ENCODE data around the gene HCK.

HCK gene

GRCh38 chr20:32077190-32077589, 25.1 kb downstream of the HCK start:
- Histone ChIP-seq H3K36me3 (ENCODE audit: control insufficient read depth in 2 of 2, insufficient read depth in 1 of 2, low read length in 2 of 2) (no peaks in the 10 kb centered on the region), H3K9me3 (ENCODE audit: control insufficient read depth, insufficient read depth, low read depth, low read length) (no peaks in the 10 kb centered on the region), H3K4me1 (ENCODE audit: control insufficient read depth, insufficient read depth, low read length) (no peaks in the 10 kb centered on the region), H3K4me3 (ENCODE audit: low read depth, low read length) (no peak overlapping the region), H3K27ac (ENCODE audit: extremely low read depth, low read depth, low read length) (no peak overlapping the region)
- ChIA-PET POLR2A (no interaction called here), CTCF (interaction anchor here (3.3 kb wide), 1 partner anchor 14 kb away, joined by 14 read pairs; no protein-coding TSS in a partner anchor)
- TF ChIP-seq ZBTB7A (tag by site-specific recombination; IDR thresholded peaks at IDR 0.05; ENCODE audit: low read depth) (no peak), ZNF248 (tag by site-specific recombination; IDR thresholded peaks at IDR 0.05) (no peak), ZBTB1 (tag by site-specific recombination; IDR thresholded peaks at IDR 0.05) (no peak), HIC1 (tag by site-specific recombination; IDR thresholded peaks at IDR 0.05) (no peak), ELK4 (IDR thresholded peaks at IDR 0.05; ENCODE audit: borderline replicate concordance, low read depth, low read length) (no peak), ZNF707 (tag by site-specific recombination; IDR thresholded peaks at IDR 0.05) (no peak), ZNF311 (tag by site-specific recombination; IDR thresholded peaks at IDR 0.05; ENCODE audit: borderline replicate concordance) (no peak), ZNF266 (tag by site-specific recombination; IDR thresholded peaks at IDR 0.05; ENCODE audit: low read depth) (no peak), PATZ1 (tag by site-specific recombination; IDR thresholded peaks at IDR 0.05) (no peak), ZNF416 (tag by site-specific recombination; IDR thresholded peaks at IDR 0.05) (no peak), ZXDB (tag by site-specific recombination; IDR thresholded peaks at IDR 0.05) (no peak)

- POLR2A ChIA-PET, result no interaction called here
- CTCF ChIA-PET, result interaction anchor here (3.3 kb wide), 1 partner anchor 13 kb away, joined by 14 read pairs; no protein-coding TSS in a partner anchor
These were observed 26.3 kb downstream of the HCK start for GRCh38 chr20:32078322-32078721.

More at GRCh38 chr20:32078322-32078721, 26.3 kb downstream of the HCK start:
- Histone ChIP-seq H3K4me1 (ENCODE audit: control insufficient read depth, insufficient read depth, low read length) (no peaks in the 10 kb centered on the region), H3K36me3 (ENCODE audit: control insufficient read depth in 2 of 2, insufficient read depth in 1 of 2, low read length in 2 of 2) (no peaks in the 10 kb centered on the region), H3K9me3 (ENCODE audit: control insufficient read depth, insufficient read depth, low read depth, low read length) (no peaks in the 10 kb centered on the region), H3K27ac (ENCODE audit: extremely low read depth, low read depth, low read length) (no peak overlapping the region), H3K4me3 (ENCODE audit: low read depth, low read length) (no peak overlapping the region)
- TF ChIP-seq REST (tag by site-specific recombination; IDR thresholded peaks at IDR 0.05), result no peak
- TF ChIP-seq ZEB2 (tag by site-specific recombination; IDR thresholded peaks at IDR 0.05), result no peak
- no peak for TF ChIP-seq MEIS1 (CRISPR knock-in tag; IDR thresholded peaks at IDR 0.05; ENCODE audit: borderline replicate concordance)
- no peak for TF ChIP-seq SALL2 (tag by site-specific recombination; IDR thresholded peaks at IDR 0.05; ENCODE audit: borderline replicate concordance)
- TF ChIP-seq SCRT1 (tag by site-specific recombination; IDR thresholded peaks at IDR 0.05; ENCODE audit: borderline replicate concordance), result no peak
- TF ChIP-seq ZNF514 (tag by site-specific recombination; IDR thresholded peaks at IDR 0.05), result no peak
- TF ChIP-seq ZNF239 (tag by site-specific recombination; IDR thresholded peaks at IDR 0.05), result no peak
- no peak for TF ChIP-seq ZNF791 (tag by site-specific recombination; IDR thresholded peaks at IDR 0.05)
- no peak for TF ChIP-seq ZNF580 (tag by site-specific recombination; IDR thresholded peaks at IDR 0.05)

Measured in HEK293 (cell line).